Body of pancreas (tissue), 4 donors: ENCODE data around the gene CCL13.

Experiments
- POLR2A ChIP-seq, 3 donors: fragments of 450-650 bp; IDR thresholded peaks; one replicate each; pipeline ENCODE4 v1.6.1; 2016; ENCODE audit warnings: antibody characterized with exemption in 3 of 3, mild to moderate bottlenecking in 2 of 3
- TF ChIP-seq, protein P1 (sequence below), 7 experiments: fragments of 450-650 bp in 4 of 7; fragments of 200-600 bp in 3 of 7; sonication (generic) in 3 of 7; IDR thresholded peaks; one replicate each; pipeline ENCODE4 v1.5.1; 2016 to 2019; ENCODE audit warnings: antibody characterized with exemption in 7 of 7

DNA sequence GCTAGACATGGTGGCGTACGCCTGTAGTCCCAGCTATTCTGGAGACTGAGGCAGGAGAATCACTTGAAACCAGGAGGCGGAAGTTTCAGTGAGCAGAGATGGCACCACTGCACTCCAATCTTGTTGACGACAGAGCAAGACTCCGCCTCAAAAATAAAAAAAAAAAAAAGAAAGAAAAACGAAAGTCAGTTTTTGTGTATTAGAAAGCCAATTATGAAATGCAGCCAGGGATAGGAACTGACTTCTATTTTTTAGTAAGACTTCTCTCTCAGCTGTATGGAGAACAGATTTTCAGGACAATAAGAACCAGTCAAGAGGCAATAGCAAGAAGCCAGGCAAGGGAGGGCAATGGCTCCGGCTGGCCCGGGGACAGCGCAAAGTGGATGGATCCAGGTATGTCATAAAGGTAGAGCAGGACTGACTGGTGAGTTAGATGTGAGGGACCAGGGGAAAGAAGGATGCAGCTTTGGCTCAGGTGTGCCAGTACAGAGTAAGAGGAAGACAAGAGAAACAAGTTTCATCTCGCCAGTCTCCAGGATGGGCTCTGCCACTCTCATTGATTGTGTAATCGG lies 19.2 kb downstream of the CCL13 start:
- TF ChIP-seq, protein P1, sequence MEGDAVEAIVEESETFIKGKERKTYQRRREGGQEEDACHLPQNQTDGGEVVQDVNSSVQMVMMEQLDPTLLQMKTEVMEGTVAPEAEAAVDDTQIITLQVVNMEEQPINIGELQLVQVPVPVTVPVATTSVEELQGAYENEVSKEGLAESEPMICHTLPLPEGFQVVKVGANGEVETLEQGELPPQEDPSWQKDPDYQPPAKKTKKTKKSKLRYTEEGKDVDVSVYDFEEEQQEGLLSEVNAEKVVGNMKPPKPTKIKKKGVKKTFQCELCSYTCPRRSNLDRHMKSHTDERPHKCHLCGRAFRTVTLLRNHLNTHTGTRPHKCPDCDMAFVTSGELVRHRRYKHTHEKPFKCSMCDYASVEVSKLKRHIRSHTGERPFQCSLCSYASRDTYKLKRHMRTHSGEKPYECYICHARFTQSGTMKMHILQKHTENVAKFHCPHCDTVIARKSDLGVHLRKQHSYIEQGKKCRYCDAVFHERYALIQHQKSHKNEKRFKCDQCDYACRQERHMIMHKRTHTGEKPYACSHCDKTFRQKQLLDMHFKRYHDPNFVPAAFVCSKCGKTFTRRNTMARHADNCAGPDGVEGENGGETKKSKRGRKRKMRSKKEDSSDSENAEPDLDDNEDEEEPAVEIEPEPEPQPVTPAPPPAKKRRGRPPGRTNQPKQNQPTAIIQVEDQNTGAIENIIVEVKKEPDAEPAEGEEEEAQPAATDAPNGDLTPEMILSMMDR (IDR thresholded peaks at IDR 0.05): no peak
- no peak for TF ChIP-seq POLR2A (IDR thresholded peaks at IDR 0.05)
